ENCODE measurements around the gene SLCO1B1. TPM values are rescaled to one million over a fixed set of nuclear protein-coding genes. Genes with fewer than 3 reads are reported as not detected.

The SLCO1B1 gene
- polyA plus RNA-seq, 1 donor (not counting 4 experiments of a cell fraction or from before 2014, with no cell fraction given) = not detected

- H3K9me3 ChIP-seq (ENCODE audit: control insufficient read depth, low read depth, low read length) = peaks cover 2% of the 10 kb centered on the region
- H3K27ac ChIP-seq (ENCODE audit: control insufficient read depth, insufficient read depth, low read length) = no peak overlapping the region
- H3K27me3 ChIP-seq (ENCODE audit: control insufficient read depth, extremely low read depth, insufficient read depth, low read length) = no peaks in the 10 kb centered on the region
- no peaks in the 10 kb centered on the region for H3K79me2 ChIP-seq (ENCODE audit: control insufficient read depth, insufficient read depth, low read length)
- H3K4me2 ChIP-seq (ENCODE audit: control insufficient read depth, extremely low read depth, insufficient read depth, low read depth, low read length) = no peak overlapping the region
- no peaks in the 10 kb centered on the region for H3K4me1 ChIP-seq (ENCODE audit: control insufficient read depth, extremely low read depth, insufficient read depth, low read length)
- DNase-seq (ENCODE audit: low read depth, low spot score) = no peak
- no peak for TF ChIP-seq EZH2 (IDR thresholded peaks at IDR 0.05; ENCODE audit: low read length)
- TF ChIP-seq, protein P1, sequence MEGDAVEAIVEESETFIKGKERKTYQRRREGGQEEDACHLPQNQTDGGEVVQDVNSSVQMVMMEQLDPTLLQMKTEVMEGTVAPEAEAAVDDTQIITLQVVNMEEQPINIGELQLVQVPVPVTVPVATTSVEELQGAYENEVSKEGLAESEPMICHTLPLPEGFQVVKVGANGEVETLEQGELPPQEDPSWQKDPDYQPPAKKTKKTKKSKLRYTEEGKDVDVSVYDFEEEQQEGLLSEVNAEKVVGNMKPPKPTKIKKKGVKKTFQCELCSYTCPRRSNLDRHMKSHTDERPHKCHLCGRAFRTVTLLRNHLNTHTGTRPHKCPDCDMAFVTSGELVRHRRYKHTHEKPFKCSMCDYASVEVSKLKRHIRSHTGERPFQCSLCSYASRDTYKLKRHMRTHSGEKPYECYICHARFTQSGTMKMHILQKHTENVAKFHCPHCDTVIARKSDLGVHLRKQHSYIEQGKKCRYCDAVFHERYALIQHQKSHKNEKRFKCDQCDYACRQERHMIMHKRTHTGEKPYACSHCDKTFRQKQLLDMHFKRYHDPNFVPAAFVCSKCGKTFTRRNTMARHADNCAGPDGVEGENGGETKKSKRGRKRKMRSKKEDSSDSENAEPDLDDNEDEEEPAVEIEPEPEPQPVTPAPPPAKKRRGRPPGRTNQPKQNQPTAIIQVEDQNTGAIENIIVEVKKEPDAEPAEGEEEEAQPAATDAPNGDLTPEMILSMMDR (optimal IDR thresholded peaks at IDR 0.05 in 1 of 3, IDR thresholded peaks at IDR 0.05 in 1 of 3, conservative IDR thresholded peaks at IDR 0.05 in 1 of 3; ENCODE audit: extremely low read depth in 1 of 3, insufficient read depth in 2 of 3, low read length in 3 of 3) = no peak
- FAIRE-seq = no peak
- no peaks in the 10 kb centered on the region for H3K36me3 ChIP-seq (ENCODE audit: control insufficient read depth in 2 of 2, extremely low read depth in 1 of 2, insufficient read depth in 2 of 2, low read length in 2 of 2)
- dilution Hi-C loops (cut with MboI; ENCODE audit: extremely low pct_ligation_motif_present, low sequenced_read_pairs) = no loop called here
- H3K4me3 ChIP-seq (ENCODE audit: control insufficient read depth in 2 of 3, extremely low read depth in 1 of 3, insufficient read depth in 2 of 3, low read depth in 1 of 3, low read length in 3 of 3) = no peak overlapping the region
- no peak overlapping the region for H2AFZ ChIP-seq (ENCODE audit: control insufficient read depth, low read length)
- H3K9me1 ChIP-seq (ENCODE audit: control insufficient read depth, extremely low read depth, insufficient read depth, low read length) = no peaks in the 10 kb centered on the region
- H3K9ac ChIP-seq (ENCODE audit: control insufficient read depth, extremely low read depth, insufficient read depth, low read length) = no peak overlapping the region
- H4K20me1 ChIP-seq (ENCODE audit: control insufficient read depth, extremely low read depth, insufficient read depth, low read length) = no peaks in the 10 kb centered on the region
Measured at GRCh38 chr12:21117995-21118394, 13.0 kb upstream of the SLCO1B1 start.

- Histone ChIP-seq H3K27ac (ENCODE audit: control insufficient read depth, insufficient read depth, low read length) (no peak overlapping the region), H3K36me3 (ENCODE audit: control insufficient read depth in 2 of 2, extremely low read depth in 1 of 2, insufficient read depth in 2 of 2, low read length in 2 of 2) (no peaks in the 10 kb centered on the region), H3K4me2 (ENCODE audit: control insufficient read depth, extremely low read depth, insufficient read depth, low read depth, low read length) (no peak overlapping the region), H3K27me3 (ENCODE audit: control insufficient read depth, extremely low read depth, insufficient read depth, low read length) (no peaks in the 10 kb centered on the region), H3K9me1 (ENCODE audit: control insufficient read depth, extremely low read depth, insufficient read depth, low read length) (no peaks in the 10 kb centered on the region), H2AFZ (ENCODE audit: control insufficient read depth, low read length) (no peak overlapping the region), H3K9ac (ENCODE audit: control insufficient read depth, extremely low read depth, insufficient read depth, low read length) (no peak overlapping the region), H3K4me1 (ENCODE audit: control insufficient read depth, extremely low read depth, insufficient read depth, low read length) (no peaks in the 10 kb centered on the region), H3K79me2 (ENCODE audit: control insufficient read depth, insufficient read depth, low read length) (no peaks in the 10 kb centered on the region), H4K20me1 (ENCODE audit: control insufficient read depth, extremely low read depth, insufficient read depth, low read length) (no peaks in the 10 kb centered on the region), H3K4me3 (ENCODE audit: control insufficient read depth in 2 of 3, extremely low read depth in 1 of 3, insufficient read depth in 2 of 3, low read depth in 1 of 3, low read length in 3 of 3) (no peak overlapping the region), H3K9me3 (ENCODE audit: control insufficient read depth, low read depth, low read length) (peaks cover 2% of the 10 kb centered on the region)
- dilution Hi-C loops (cut with MboI; ENCODE audit: extremely low pct_ligation_motif_present, low sequenced_read_pairs) = no loop called here
- no peak for TF ChIP-seq EZH2 (IDR thresholded peaks at IDR 0.05; ENCODE audit: low read length)
- TF ChIP-seq, protein P1 (optimal IDR thresholded peaks at IDR 0.05 in 1 of 3, IDR thresholded peaks at IDR 0.05 in 1 of 3, conservative IDR thresholded peaks at IDR 0.05 in 1 of 3; ENCODE audit: extremely low read depth in 1 of 3, insufficient read depth in 2 of 3, low read length in 3 of 3) = no peak
- DNase-seq (ENCODE audit: low read depth, low spot score) (no peak), FAIRE-seq (no peak)
Measured at GRCh38 chr12:21118760-21119159, 12.2 kb upstream of the SLCO1B1 start.

All from keratinocyte (primary cell).